Effector memory CD4-positive, alpha-beta T cell (primary cell): ENCODE data around the gene L3MBTL4.

Experiments used
- DNase-seq, 3 donors: peaks; one replicate each; pipeline ENCODE4 v3.0.0-alpha.2; 2020
- H3K27ac ChIP-seq: 2 replicates; pipeline ENCODE4 v1.7.0; 2013; ENCODE audit warnings: mild to moderate bottlenecking, low read length, moderate library complexity; ENCODE audit not compliant: insufficient read depth, poor library complexity, severe bottlenecking
- H3K27me3 ChIP-seq: replicated peaks from 2 replicates; pipeline ENCODE4 v1.7.0; 2013; ENCODE audit warnings: mild to moderate bottlenecking, low read length; ENCODE audit not compliant: insufficient read depth, control insufficient read depth, poor library complexity, severe bottlenecking
- H3K36me3 ChIP-seq: 2 replicates; pipeline ENCODE4 v1.7.0; 2013; ENCODE audit warnings: mild to moderate bottlenecking, low read length, moderate library complexity; ENCODE audit not compliant: control insufficient read depth, insufficient read depth
- H3K4me1 ChIP-seq: 2 replicates; pipeline ENCODE4 v1.7.0; 2013; ENCODE audit warnings: low read length, mild to moderate bottlenecking; ENCODE audit not compliant: control insufficient read depth, insufficient read depth, poor library complexity, severe bottlenecking
- H3K4me3 ChIP-seq: 2 replicates; pipeline ENCODE4 v1.7.0; 2013; ENCODE audit warnings: low read length, low read depth, mild to moderate bottlenecking; ENCODE audit not compliant: insufficient read depth, poor library complexity, severe bottlenecking
- H3K9me3 ChIP-seq: 2 replicates; pipeline ENCODE4 v1.7.0; 2013; ENCODE audit warnings: mild to moderate bottlenecking, low read length, moderate library complexity; ENCODE audit not compliant: control insufficient read depth

Gene L3MBTL4

GRCh38 chr18:6406910-6407470 lies 7.7 kb downstream of the L3MBTL4 start:
- Histone ChIP-seq H3K9me3 (no peaks in the 10 kb centered on the region), H3K4me1 (no peaks in the 10 kb centered on the region), H3K36me3 (no peaks in the 10 kb centered on the region), H3K4me3 (no peak overlapping the region), H3K27ac (no peak overlapping the region), H3K27me3 (no peaks in the 10 kb centered on the region)
- DNase-seq = no peak

GRCh38 chr18:6406075-6406909 lies 8.4 kb downstream of the L3MBTL4 start:
- Histone ChIP-seq H3K4me1 (no peaks in the 10 kb centered on the region), H3K36me3 (no peaks in the 10 kb centered on the region), H3K4me3 (no peak overlapping the region), H3K27ac (no peak overlapping the region), H3K27me3 (no peaks in the 10 kb centered on the region), H3K9me3 (no peaks in the 10 kb centered on the region)
- DNase-seq = no peak

- Histone ChIP-seq H3K27me3 (no peaks in the 10 kb centered on the region), H3K27ac (no peak overlapping the region), H3K4me1 (no peaks in the 10 kb centered on the region), H3K9me3 (no peaks in the 10 kb centered on the region), H3K4me3 (no peak overlapping the region), H3K36me3 (no peaks in the 10 kb centered on the region)
- DNase-seq = no peak
Measured at GRCh38 chr18:6405237-6406074, 9.3 kb downstream of the L3MBTL4 start.

- Histone ChIP-seq H3K4me1 (no peaks in the 10 kb centered on the region), H3K27ac (no peak overlapping the region), H3K27me3 (no peaks in the 10 kb centered on the region), H3K36me3 (no peaks in the 10 kb centered on the region), H3K4me3 (no peak overlapping the region), H3K9me3 (no peaks in the 10 kb centered on the region)
- DNase-seq = no peak
Measured at GRCh38 chr18:6404834-6405233, 9.9 kb downstream of the L3MBTL4 start.

- no peak for DNase-seq
- Histone ChIP-seq H3K27me3 (no peaks in the 10 kb centered on the region), H3K4me3 (no peak overlapping the region), H3K4me1 (no peaks in the 10 kb centered on the region), H3K27ac (no peak overlapping the region), H3K9me3 (no peaks in the 10 kb centered on the region), H3K36me3 (no peaks in the 10 kb centered on the region)
Measured at GRCh38 chr18:6401687-6402086, 13.0 kb downstream of the L3MBTL4 start.

- H3K27ac ChIP-seq = no peak overlapping the region
- no peak overlapping the region for H3K4me3 ChIP-seq
- no peaks in the 10 kb centered on the region for H3K4me1 ChIP-seq
- no peaks in the 10 kb centered on the region for H3K27me3 ChIP-seq
- no peaks in the 10 kb centered on the region for H3K9me3 ChIP-seq
- DNase-seq = no peak
- no peaks in the 10 kb centered on the region for H3K36me3 ChIP-seq
Measured at GRCh38 chr18:6399776-6400175, 14.9 kb downstream of the L3MBTL4 start.

GRCh38 chr18:6397931-6398566 lies 16.7 kb downstream of the L3MBTL4 start:
- DNase-seq = no peak
- Histone ChIP-seq H3K4me1 (no peaks in the 10 kb centered on the region), H3K27me3 (no peaks in the 10 kb centered on the region), H3K27ac (no peak overlapping the region), H3K36me3 (no peaks in the 10 kb centered on the region), H3K9me3 (no peaks in the 10 kb centered on the region), H3K4me3 (no peak overlapping the region)

GRCh38 chr18:6396847-6397246 lies 17.9 kb downstream of the L3MBTL4 start:
- Histone ChIP-seq H3K27me3 (no peaks in the 10 kb centered on the region), H3K9me3 (no peaks in the 10 kb centered on the region), H3K27ac (no peak overlapping the region), H3K4me1 (no peaks in the 10 kb centered on the region), H3K36me3 (no peaks in the 10 kb centered on the region), H3K4me3 (no peak overlapping the region)
- DNase-seq = no peak

- no peaks in the 10 kb centered on the region for H3K27me3 ChIP-seq
- H3K9me3 ChIP-seq = no peaks in the 10 kb centered on the region
Measured at GRCh38 chr18:6396276-6396675, 18.4 kb downstream of the L3MBTL4 start.

More at GRCh38 chr18:6396276-6396675, 18.4 kb downstream of the L3MBTL4 start:
- H3K36me3 ChIP-seq = no peaks in the 10 kb centered on the region
- no peak overlapping the region for H3K4me3 ChIP-seq
- H3K27ac ChIP-seq = no peak overlapping the region
- DNase-seq = no peak
- H3K4me1 ChIP-seq = no peaks in the 10 kb centered on the region
